UCSD-AML1 (cell line): ENCODE data around the gene UTP25.

ENCODE experiments used
- DNase-seq: peaks from one replicate; lab custom pipeline; 2025; ENCODE audit not compliant: unreplicated experiment; lab: John Stamatoyannopoulos, UW

Gene UTP25

DNA sequence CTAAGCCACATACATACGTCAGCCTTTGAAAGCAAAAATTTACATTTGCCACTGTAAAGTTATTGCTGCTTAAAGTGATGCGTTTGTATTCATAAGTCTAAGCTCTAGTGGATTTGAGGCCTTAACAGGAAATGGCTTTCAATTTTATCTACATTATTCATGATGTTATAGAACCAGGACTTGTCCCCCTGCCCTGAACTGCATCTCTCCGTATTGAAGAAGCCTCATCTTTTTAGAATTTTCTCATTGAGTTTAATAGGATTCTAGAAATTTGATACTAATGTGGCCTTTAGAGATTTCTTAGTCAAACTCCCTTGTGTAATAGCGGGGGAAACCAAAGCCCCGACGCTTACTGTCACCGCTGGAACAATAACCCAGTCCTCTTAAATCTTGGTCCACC, 9.9 kb downstream of the UTP25 start:
- DNase-seq, result no peak

DNA sequence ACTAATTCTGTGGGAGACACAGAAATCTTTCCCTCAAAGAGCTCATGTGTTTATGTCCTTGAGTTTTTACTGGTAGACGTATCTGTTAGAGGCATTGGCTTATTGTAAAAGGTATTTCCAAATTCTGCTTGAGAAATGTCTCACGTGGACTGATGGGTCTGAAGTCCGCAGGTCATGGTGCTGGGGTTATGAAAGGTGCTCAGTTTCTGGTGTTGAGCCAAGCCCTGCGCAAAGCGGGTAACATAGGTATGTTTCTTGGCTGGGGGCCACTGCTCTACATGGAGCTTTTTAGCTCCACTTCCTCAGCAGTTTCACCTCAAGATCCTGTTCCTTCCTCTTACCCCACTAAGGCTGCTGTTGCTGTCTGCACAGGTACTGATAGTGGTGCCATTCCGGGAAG, 10.8 kb downstream of the UTP25 start:
- DNase-seq, result no peak

DNA sequence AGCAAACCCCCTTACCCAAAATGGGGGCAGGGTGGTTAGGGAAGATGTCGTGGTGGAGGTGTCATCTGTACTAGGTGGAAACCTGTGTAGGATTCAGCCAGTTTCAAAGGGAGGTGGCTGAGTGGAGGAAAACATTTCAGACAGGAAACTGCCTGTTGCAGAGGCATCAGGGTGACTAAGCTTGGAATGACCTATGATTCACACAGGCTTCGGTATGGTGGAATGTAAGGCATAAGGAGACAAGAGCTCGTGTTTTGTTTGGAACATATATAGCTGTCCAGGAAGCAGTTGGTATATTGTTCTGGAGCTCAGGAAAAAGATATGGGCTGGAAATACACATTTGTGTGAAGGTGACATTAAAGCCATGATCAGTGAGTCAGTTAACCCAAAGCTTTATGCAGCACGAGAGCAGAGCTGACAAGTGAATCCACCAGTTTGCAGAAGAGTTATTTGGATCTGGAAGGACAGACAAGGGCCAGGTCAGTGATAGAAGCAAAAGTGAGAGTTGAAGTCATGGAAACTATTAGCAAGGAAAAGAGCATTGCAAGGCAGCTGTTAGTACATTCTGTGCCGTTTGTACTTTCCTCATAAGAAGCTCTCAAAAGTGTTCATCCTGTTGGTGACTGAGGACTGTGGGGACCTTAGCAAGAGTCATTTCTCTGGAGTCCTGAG, 12.2 kb downstream of the UTP25 start:
- no peak for DNase-seq

DNA sequence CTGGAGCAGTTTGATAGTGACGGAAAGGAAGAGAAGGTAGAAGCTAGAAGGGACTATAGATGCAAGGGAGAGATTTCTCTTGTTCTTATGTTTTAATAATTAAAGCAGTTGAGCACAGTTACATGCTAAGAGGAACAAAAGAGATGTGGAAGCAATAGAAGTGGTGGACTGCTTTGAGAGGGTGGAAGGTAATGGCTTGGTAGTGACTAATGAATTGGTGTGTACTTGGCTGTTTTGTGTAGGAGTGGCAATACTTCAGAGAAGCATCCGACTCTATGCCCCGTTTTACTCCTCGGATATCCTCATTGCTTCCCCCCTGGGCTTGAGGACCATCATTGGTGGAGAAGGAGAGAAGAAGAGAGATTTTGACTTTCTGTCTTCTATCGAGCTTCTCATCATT, 12.8 kb downstream of the UTP25 start:
- DNase-seq, result no peak

DNA sequence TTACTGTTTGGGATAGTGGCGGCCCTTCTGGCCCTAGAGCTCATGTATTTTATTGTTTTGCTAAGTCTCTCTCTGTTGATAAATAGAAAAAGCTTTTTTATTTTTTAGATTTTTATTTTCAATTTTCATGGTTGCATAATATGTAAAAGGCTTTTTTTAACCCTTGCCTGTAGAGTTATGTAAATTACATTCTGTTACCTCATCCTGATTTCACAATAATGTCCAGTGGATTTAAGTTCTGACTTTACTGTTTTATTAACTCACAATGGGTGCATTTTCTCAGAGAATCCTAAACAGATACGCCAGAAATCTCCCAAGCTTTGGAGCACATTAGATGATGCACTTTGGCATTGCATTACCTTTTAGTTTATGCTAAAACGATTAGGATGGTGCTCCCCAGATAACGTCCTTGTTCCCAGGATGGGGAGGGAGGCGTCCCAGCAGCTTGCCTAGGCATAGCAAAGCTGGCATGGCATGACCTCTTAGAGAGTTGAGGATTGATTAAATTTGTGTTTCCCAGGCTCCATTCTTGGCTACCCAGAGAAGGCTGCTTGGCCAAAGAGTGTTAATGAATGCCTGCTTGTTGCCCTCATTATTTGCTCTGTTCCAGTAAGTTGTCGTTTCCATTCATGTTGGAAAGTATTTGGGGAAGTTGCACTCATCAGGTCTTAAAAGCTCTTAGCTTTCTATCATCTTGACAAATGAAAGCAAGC, 17.1 kb downstream of the UTP25 start:
- DNase-seq, result no peak

DNA sequence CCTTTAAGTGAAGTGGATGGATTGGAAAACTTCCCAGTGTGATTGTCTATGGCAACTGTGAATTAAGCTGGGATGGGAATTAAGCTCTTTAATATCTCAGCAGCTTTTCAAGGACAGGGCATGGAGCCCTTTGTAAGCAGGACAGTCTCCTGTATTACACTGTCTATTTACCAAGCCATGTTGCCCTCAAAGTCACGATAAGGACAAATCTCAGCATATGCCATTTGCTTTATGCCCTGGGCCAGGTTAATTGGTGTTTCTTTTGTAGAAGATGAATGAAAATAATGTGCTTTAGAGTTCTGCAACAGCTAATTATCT, 17.6 kb downstream of the UTP25 start:
- DNase-seq, result no peak

DNA sequence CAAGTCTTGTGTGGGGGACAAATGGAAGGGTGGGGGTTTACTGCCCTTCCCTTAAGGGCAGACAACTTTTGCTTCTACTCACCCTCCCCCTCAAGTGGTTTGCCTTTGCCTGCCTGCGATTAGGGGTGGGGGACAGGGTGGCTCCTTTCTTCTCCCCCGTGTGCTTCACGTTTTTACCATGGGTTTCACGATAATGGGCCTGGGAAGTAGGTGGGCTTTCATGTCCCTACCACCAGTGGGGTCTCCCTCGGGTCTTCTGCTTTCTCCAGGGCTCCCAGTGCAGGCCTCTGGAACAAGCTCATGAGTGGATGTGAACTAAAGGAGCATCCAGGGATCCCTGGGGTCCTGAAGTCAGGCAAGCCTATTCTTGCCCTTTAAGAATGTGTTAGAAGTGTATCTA, 21.6 kb downstream of the UTP25 start:
- DNase-seq, result no peak

DNA sequence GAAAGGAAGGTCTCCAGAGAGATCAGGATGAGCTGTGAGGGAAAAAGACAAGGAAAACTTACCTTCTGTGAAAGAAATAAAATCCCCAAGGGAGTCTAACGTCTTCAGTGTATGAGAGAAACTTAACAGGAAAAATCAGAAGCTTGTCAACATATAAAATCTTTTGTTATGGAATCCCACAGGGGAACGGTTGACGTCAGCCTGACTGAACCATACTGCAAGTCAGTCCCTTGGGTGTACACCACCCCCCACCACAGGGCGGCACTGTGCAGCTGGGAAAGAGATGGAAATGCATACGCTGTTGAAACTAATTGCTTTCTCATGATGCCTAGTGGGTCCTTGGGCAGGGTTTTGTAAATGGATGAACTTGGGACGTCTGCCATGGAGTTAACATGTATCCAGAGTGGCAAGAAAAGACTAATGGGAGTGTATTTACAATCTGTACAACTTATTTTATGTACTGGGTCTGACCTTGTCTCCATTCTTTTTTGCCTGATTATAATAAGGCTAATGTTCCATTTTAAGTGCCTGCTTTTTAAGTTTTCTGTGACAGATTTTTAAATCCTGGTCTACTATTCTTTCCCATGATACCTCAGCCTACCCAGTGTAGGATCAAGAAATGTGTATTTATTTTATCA, 22.7 kb downstream of the UTP25 start:
- peak; percentile 38 for DNase-seq

DNA sequence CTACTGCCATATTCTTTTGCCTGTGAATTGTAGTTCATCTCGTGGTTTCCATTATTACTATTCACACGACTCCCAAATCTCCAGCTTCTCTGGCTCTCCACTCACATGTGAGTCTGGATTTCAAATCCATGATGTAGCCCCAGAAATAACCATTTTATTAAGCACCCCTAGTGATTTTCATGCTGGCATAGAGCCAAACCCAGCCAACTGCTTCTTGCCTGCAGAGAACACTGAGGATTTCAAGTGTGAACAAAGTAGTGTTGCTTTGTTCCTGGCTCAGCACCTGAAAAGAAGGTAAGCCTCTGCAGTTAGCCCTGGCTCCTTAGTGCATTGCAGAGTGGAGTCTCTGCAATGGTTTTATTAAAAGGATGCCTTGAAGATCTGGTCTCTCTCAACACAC, 25.9 kb downstream of the UTP25 start:
- no peak for DNase-seq

DNA sequence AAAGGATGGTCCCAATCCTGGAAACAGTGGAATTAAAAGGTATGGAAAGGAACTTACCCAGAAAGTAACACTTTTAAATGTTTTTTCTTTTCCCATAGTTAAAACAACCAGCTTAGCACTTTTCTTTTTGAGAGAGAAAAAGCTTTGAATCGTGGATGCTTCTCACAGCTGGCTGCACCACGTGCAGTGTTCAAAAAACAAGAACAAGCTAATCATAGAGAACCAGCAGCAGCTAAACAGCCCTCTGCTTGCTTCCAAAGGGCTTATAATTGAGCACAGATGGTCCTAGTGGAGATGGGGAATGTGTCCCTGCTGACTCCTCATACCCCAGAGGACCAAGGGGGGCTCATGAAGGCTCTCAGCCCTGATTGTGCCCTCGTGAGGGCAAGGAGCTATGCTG, 26.4 kb downstream of the UTP25 start:
- DNase-seq, result no peak

DNA sequence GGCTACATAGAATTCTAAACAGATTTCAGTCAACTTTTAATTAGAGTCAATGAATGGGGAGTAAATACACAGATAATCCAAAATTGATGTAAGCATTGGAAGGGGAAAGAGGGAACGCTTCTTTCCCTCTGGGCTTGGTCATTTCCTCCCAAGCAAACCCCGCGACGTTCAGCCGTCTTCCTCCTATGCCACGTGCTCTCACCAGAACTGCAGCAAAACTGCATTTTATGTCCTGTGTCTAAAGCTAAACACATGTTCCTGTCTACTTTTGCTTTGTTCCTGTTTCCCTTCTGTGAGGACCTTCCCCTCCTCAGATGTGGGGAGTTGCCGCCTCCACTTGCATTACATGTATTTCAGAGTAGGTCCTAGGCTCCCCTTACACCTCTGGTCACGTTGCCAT, 27.2 kb downstream of the UTP25 start:
- DNase-seq, result no peak

DNA sequence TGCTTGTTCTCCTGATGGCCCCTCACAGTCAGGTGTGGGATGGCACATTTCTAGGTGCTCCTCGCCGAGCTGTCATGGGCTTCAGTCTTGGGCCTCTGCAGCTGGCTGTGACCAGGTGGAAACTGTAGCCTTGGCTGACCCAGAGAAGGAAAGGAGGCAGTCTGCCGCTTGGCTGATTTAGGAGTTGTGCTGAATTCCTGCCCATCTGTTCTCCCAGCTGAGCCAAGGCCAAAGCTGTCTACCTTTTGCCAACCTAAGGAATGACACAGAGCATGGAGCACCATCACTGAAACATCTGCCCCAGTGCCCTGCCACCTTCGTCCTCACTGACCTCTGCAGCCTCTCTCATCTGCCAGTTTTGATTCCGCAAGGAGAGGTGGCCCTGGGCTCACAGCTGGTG, 27.9 kb downstream of the UTP25 start:
- no peak for DNase-seq

DNA sequence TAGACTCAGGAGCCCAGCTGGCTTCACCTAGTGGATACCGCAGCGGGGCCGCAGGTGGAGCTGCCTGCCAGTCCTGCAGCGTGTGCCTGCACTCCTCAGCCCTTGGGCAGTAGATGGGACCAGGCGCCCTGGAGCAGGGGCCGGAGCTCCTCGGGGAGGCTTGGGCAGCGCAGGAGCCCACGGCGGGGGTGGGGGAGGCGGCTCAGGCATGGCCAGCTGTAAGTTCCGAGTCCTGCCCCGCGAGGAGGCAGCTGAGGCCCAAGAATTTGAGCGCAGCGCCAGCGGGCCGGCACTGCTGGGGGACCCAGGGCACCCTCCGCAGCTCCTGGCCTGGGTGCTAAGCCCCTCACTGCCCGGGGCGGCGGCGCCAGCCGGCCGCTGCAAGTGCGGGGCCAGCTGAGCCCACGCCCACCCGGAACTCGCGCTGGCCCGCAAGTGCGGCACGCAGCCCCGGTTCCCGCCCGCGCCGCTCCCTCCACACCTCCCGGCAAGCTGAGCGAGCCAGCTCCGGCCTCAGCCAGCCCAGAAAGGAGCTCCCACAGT, 30.9 kb downstream of the UTP25 start:
- DNase-seq, result no peak

DNA sequence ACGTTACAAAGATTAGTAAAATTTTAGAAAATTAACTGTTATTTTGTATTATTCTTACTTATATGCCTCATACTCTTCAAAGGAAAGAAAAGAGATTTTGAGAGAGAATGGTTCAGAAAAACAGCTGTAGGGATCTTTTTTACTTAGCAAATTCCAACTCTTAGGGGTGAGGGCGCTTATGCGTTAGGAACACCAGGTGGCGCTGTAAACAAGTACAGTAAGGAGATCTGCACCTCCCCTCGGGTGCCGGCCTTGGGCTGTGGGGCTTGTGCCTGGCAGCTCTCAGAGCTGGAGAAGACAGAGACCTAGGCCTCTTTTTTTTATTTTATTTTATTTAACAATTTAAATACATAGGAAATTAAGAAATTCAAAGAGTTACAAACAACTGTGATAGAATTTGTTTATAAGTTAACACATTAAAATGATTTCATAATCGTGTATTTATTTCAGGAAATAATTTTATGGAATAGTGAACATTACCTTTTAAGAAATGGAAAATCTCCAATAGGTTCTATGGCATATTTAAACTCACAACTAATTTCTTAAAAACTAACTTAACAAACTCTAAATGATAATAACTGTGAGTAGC, 32.6 kb downstream of the UTP25 start:
- DNase-seq, result peak; percentile 68

DNA sequence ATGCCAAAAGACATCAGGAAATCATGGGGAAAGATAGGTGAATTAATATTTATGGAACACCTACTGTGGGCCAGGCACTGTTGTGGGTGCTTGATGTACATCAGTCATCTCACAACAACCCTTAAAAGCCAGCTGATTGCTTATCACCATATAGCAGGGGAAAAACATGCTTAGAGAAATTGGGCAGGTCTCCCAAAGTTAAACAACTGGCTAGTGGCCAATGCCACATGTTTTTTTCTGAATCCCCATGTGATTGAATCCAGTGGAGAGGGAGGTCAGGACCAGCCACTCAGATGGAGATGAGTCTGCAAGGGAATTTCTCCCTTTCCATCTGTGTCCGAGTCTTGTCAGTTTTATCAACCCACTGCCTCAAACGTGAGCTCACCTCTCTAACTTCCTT, 33.5 kb downstream of the UTP25 start:
- DNase-seq, result no peak

DNA sequence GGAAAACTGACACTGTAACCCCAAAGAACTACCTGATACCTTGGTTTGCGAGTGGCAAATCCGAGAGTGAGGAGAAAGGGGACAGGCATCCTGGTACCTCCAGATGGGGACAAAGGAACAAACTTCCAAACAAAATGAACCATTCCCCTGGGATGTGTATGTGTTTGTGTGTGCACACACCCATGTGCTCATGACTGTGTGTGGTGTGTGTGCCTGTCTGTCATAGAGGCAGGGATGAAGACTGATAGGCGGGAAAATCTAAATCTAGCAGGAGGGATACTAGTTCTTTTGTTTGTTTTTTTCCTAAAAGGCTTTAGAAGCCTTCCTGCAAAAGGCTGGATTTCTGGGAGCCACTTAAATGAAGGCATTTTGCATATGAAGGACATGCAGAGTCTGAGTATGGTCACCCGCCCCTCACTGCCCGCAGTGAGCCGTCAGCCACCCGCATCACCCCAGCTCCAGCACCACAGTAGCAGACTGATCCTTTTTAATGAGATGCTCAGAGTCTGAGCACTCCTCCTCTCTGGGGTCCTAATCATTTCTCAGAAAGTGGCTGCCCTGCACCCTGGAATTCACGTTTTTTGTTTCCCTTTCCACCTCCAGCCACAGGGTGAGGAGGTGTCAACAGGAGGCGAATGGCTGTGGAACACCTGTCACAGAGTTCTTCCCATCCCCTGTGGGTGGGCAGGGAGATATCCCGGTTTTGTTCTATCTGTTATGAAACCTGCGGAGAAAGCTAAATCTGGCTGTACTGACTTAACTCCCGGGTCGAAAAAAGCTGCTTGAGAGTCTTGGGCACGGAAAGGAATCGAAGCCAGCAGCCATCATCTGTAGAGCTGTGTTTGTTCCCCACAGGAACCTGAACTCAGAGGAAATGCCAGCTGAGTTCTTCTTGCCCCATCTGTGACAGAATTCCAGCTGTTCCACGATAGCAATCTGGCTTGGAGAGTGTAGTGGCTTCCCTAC, 34.9 kb downstream of the UTP25 start:
- DNase-seq, result no peak

DNA sequence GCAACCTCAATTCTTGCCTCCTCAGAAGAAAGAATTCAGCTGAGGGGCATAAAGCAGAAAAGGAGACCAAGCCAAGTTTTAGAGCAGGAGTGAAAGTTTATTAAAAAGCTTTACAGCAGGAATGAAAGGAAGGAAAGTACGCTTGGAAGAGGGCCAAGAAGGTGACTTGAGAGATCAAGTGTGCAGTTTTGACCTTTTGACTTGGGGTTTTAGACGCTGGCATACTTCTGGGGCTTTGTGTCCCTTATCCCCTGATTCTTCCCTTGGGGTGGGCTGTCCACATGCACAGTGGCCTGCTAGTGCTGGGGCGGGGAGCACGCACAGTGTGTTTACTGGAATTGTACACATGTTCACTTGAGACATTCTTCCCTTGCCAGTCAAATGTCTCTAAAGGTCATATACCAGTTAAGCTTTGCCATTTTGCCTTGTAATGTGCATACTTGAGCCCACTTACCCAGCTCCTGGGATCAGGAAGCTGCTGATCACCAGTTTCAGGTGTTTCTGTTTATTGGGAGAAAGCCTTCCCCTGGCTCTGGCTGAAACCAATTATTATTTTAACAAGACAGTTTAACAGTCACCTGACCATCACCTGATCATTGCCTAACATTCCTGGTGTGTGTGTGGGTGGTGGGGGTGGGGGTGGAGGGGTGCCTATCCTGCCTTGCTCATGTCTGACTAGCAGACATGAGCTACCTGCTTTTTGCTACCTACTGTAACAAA, 36.2 kb downstream of the UTP25 start:
- DNase-seq, result no peak

DNA sequence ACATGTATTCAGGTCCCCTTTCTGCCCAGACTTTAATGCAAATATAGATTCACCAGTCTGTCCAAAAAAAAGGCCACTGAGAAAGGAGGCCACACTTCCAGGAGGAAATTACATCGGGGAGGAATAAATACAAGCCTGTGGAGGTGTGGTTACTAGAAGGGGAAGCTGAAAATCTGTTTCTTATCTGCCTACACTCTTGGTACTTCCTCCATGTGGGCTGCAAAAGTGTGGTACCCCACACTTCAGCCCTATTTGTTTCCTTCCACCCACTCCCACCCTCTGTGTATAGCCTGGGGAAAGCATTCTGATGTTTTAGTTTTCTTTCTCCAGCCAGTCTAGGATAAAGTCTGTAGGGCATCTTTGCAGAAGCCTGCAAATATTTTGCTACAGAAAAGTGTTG, 38.4 kb downstream of the UTP25 start:
- no peak for DNase-seq

DNA sequence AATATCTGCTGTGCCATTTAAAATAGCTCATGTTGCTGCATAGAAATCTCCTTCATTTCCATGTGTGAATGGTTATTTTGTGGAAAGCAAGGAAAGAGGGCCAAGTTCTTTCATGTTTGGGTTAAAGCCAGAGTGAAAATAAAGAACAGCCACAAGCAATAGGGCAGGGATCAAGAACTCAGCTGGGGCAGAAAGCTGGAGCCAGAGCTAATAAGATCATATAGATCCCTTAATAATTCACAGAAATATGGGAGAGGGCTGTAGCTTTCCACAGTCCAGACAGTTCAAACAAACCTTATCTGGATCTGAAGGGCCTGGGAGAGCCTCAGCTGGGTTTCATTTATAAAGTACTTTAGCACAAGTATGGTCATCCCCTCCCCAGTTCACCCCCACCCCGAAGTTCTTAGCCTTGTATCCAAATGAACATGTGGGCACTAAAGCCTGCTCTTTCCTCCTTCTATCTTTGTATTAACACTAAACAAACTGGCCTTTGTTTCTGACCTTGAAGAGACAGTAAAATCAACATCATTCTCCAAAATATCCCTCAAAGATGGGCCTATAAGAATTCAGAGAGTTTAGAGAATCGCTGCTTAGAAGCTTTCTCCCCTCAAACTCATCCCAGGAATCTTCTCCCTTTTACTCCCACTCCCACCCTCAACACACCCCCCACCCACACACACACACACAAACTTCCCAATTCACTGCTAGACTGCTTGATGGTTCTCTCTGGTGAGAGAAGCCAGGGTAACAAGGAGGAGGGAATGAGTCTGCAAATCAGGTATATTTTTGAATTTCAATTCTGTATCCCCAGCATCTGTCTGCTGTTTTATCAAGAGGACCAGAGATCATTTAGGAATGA, 41.7 kb downstream of the UTP25 start:
- no peak for DNase-seq
